Uterus (tissue), 2 donors: ENCODE results near the gene ASCC3.

ENCODE experiments used
- CTCF ChIP-seq, 4 experiments: fragments of 200-600 bp in 2 of 4; fragments of 450-650 bp in 2 of 4; sonication (generic) in 2 of 4; IDR thresholded peaks; one replicate each; pipeline ENCODE4 v1.5.1; 2016 to 2019; ENCODE audit warnings: antibody characterized with exemption in 4 of 4, mild to moderate bottlenecking in 2 of 4, moderate library complexity in 1 of 4
- POLR2A ChIP-seq, 2 donors: fragments of 450-650 bp; IDR thresholded peaks; one replicate each; pipeline ENCODE4 v1.6.1; 2016; ENCODE audit warnings: antibody characterized with exemption in 2 of 2, mild to moderate bottlenecking in 1 of 2, moderate library complexity in 1 of 2

DNA sequence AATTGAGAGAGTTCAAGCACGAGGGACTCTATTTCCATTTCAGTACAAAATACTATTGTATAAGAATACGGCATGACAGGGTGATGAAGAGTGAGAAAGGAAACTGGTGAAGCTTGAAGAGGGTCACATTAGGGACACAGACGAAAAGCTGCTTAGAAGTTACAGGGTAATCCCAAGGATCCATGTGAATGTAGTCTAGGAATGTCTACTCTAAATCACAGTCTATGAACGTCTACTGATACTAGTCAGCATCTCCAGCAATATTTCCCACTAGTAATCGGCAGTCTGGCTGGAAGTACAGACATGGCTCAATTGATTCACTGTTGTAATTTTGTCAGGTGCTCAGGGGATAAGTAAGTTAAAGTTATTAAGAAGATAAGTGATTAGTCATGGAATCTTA, 156.4 kb downstream of the ASCC3 start:
- TF ChIP-seq CTCF (IDR thresholded peaks at IDR 0.05) (no peak), POLR2A (IDR thresholded peaks at IDR 0.05) (no peak)
